HFFc6 (cell line): ENCODE results near the gene MVB12B. TPM values are rescaled to one million over a fixed set of nuclear protein-coding genes. Genes with fewer than 3 reads are reported as not detected.

ENCODE experiments used
- DNase-seq: peaks from one replicate; pipeline ENCODE4 v3.0.0-alpha.2; 2018
- H3K27ac Mint-ChIP-seq: 2 replicates; pipeline ENCODE4 v1.8.0; 2020; ENCODE audit warnings: mild to moderate bottlenecking, mixed read lengths
- H3K27me3 Mint-ChIP-seq: 2 replicates; pipeline ENCODE4 v1.8.0; 2021; ENCODE audit warnings: mild to moderate bottlenecking, moderate library complexity, mixed read lengths; ENCODE audit not compliant: insufficient read depth
- H3K36me3 Mint-ChIP-seq: 2 replicates; pipeline ENCODE4 v1.8.0; 2021; ENCODE audit warnings: low read depth, mixed read lengths
- H3K4me1 Mint-ChIP-seq: 2 replicates; pipeline ENCODE4 v1.8.0; 2020; ENCODE audit warnings: low read depth, mixed read lengths
- H3K4me3 Mint-ChIP-seq: 2 replicates; pipeline ENCODE4 v1.8.0; 2020; ENCODE audit warnings: mild to moderate bottlenecking, moderate library complexity, mixed read lengths
- H3K9me3 Mint-ChIP-seq: 2 replicates; pipeline ENCODE4 v1.8.0; 2020; ENCODE audit warnings: mild to moderate bottlenecking, mixed read lengths
- total RNA-seq, 6 experiments: library from RNA; stranded (reverse); fragmentation: NEBNext Ultra II Directional; extraction: Animal tissue kit (Norgen Biotek cat#: 25700); gene quantifications; 2 replicates in 1 of 6; 3 replicates in 5 of 6; pipeline ENCODE4 v1.2.3, GENCODE V29; 2021
- TF ChIP-seq, protein P1 (sequence below): fragments of 200-600 bp; sonication (generic); IDR thresholded peaks from 2 replicates; pipeline ENCODE4 v1.5.0; 2021; ENCODE audit warnings: antibody characterized with exemption, mild to moderate bottlenecking

Gene MVB12B
- total RNA-seq, 6 experiments from 2014 or later, result 4.4 to 8.3 (median 6.7) TPM

DNA sequence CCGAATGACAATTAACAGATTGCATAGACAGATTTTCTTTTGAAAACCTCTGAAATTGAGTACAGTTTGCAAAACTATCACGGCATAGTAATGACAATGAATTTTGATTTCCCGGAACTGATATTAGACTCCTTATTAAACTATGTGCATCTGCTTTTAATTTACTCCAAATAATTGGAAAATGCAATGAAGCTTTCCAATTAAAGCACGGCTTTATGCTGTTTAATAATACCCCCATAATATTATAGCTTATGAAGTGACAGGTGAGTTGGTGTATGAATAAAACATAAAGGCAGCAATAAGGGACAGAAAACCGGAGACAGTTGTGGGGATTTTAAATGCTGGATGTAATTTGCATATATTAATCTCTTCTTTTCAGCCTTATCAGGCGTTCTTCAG lies 110.6 kb downstream of the MVB12B start:
- TF ChIP-seq, protein P1, sequence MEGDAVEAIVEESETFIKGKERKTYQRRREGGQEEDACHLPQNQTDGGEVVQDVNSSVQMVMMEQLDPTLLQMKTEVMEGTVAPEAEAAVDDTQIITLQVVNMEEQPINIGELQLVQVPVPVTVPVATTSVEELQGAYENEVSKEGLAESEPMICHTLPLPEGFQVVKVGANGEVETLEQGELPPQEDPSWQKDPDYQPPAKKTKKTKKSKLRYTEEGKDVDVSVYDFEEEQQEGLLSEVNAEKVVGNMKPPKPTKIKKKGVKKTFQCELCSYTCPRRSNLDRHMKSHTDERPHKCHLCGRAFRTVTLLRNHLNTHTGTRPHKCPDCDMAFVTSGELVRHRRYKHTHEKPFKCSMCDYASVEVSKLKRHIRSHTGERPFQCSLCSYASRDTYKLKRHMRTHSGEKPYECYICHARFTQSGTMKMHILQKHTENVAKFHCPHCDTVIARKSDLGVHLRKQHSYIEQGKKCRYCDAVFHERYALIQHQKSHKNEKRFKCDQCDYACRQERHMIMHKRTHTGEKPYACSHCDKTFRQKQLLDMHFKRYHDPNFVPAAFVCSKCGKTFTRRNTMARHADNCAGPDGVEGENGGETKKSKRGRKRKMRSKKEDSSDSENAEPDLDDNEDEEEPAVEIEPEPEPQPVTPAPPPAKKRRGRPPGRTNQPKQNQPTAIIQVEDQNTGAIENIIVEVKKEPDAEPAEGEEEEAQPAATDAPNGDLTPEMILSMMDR, result no peak
- Mint-ChIP-seq H3K27ac (peak overlapping the region; percentile 51; the same call in 1 of the 2 replicates), H3K4me3 (peak overlapping the region; percentile 28; the same call in 1 of the 2 replicates), H3K27me3 (no peaks in the 10 kb centered on the region), H3K4me1 (peaks cover 53% of the 10 kb centered on the region), H3K9me3 (no peaks in the 10 kb centered on the region), H3K36me3 (no peaks in the 10 kb centered on the region)
- no peak for DNase-seq

DNA sequence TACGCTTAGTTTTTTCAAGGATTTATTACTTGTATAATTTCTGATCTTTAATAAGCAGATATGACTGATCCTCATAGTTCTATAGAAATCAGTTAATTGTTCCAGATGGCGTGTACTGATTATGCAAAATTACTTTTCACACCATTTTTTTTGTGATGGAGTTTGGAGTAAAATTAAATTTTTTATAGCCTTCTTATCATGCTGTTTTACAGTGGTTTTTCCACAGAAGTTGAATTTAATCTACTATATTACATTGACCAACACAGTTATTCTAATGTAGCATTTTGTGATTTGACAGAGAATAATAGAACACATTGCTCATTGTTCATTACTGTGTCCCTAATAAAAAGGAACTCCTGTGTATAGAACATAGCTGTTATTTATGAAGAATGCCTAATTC lies 111.1 kb downstream of the MVB12B start:
- Mint-ChIP-seq H3K36me3 (no peaks in the 10 kb centered on the region), H3K27ac (no peak overlapping the region), H3K4me3 (no peak overlapping the region), H3K4me1 (peaks cover 53% of the 10 kb centered on the region), H3K27me3 (no peaks in the 10 kb centered on the region), H3K9me3 (no peaks in the 10 kb centered on the region)
- DNase-seq, result no peak
- TF ChIP-seq, protein P1, result no peak

DNA sequence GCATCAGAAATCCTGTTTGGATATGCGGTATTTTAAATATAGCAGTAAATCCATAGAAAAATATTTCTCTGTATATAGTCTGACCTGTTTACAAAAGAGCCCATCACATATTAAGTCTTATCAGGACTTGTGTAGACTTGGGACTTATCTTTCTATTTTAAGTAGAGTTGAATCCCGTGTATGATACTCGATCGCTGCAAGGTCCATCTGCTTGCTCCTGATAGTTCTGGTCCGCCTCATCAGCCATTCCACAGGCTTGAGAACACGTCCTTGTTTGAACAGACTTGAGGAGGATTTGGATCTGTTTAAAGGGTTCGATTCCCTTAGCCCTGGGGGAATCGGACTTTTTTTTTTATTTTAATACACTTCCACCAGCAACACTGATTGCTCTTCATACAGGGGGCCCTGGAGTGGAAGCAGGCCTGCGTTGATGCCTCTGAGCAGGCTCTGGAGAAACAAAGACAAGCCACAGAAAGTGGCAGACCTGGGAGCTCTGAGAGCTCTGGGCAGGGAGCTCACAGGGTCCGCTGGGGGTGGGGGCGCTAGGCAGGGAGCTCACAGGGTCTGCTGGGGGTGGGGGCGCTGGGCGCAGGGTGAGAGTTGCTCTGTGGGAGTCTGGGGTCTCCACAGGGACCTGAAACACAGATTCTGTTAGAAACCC lies 112.2 kb downstream of the MVB12B start:
- Mint-ChIP-seq H3K27ac (peak overlapping the region; percentile 60), H3K36me3 (no peaks in the 10 kb centered on the region)
- TF ChIP-seq, protein P1, result no peak

DNA sequence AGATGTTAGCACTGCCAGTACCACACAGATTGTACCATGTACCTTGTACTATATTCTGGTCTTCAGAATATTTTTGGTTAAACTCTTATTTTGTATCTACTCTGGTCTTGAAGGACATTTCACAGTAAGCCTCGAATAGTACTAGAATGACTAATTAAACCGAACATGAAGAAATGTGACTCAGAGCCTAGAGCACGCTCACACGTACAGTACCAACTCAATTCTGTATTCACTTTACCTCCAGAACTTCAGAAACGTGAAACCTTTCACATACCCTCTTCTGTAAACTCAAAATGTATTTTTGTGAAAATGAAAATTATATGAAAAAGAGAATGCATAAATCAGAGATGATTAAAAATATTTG lies 112.8 kb downstream of the MVB12B start:
- Mint-ChIP-seq H3K27ac (peak overlapping the region; percentile 60), H3K36me3 (no peaks in the 10 kb centered on the region), H3K27me3 (no peaks in the 10 kb centered on the region; the same call in 1 of the 2 replicates), H3K9me3 (no peaks in the 10 kb centered on the region), H3K4me3 (no peak overlapping the region), H3K4me1 (peaks cover 53% of the 10 kb centered on the region)
- TF ChIP-seq, protein P1, result no peak
- DNase-seq, result peak; percentile 60

More for the DNA sequence above, 112.2 kb downstream of the MVB12B start:
- no peak overlapping the region for H3K4me3 Mint-ChIP-seq
- H3K4me1 Mint-ChIP-seq, result peaks cover 53% of the 10 kb centered on the region
- H3K9me3 Mint-ChIP-seq, result no peaks in the 10 kb centered on the region
- no peak for DNase-seq
- no peaks in the 10 kb centered on the region; the same call in 1 of the 2 replicates for H3K27me3 Mint-ChIP-seq

DNA sequence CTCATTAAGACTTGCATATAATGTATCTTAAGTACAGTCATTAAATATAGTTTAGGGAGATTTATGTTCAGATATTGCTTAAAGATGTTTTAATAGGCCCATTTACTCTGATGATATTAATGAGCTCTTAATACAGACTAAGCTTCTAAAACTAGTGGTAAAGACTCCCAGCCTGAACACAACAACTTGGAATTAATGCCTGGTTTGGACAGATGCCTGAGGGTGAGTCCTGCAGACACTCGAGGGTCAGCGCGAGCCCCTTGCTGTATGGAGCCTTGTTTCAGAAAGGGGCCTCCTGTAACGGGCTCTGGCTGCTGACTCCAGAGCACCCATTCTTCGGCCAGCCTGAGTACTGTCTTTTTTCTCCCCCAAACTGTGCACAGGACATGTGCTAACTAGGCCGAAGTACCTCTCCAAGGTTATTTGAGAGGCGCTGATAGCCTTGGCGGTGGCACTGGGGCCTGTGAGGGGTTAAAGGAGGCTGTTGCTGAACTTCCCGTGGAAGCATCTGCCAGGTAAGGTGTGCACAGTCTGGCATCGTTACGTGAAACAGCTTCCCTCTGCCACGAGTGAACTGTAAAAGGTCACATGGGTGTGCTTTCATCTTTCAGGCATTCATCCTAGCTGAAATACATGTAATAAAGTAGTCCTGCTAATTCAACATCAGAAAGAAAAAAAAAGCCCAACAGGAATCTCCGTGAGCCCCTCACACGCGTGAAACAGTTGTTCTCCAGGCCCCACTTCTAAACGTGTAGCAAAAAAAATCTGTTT lies 113.4 kb downstream of the MVB12B start:
- no peak overlapping the region for H3K27ac Mint-ChIP-seq
- H3K27me3 Mint-ChIP-seq, result no peaks in the 10 kb centered on the region; the same call in 1 of the 2 replicates
- DNase-seq, result no peak
- H3K36me3 Mint-ChIP-seq, result no peaks in the 10 kb centered on the region
- no peaks in the 10 kb centered on the region for H3K9me3 Mint-ChIP-seq
- TF ChIP-seq, protein P1, result no peak
- no peak overlapping the region for H3K4me3 Mint-ChIP-seq
- H3K4me1 Mint-ChIP-seq, result peaks cover 53% of the 10 kb centered on the region
